ENCODE data around the gene TACC3.
A peak's percentile ranks its signal among the peaks of the same experiment; 100 is the strongest.

The TACC3 gene

DNA sequence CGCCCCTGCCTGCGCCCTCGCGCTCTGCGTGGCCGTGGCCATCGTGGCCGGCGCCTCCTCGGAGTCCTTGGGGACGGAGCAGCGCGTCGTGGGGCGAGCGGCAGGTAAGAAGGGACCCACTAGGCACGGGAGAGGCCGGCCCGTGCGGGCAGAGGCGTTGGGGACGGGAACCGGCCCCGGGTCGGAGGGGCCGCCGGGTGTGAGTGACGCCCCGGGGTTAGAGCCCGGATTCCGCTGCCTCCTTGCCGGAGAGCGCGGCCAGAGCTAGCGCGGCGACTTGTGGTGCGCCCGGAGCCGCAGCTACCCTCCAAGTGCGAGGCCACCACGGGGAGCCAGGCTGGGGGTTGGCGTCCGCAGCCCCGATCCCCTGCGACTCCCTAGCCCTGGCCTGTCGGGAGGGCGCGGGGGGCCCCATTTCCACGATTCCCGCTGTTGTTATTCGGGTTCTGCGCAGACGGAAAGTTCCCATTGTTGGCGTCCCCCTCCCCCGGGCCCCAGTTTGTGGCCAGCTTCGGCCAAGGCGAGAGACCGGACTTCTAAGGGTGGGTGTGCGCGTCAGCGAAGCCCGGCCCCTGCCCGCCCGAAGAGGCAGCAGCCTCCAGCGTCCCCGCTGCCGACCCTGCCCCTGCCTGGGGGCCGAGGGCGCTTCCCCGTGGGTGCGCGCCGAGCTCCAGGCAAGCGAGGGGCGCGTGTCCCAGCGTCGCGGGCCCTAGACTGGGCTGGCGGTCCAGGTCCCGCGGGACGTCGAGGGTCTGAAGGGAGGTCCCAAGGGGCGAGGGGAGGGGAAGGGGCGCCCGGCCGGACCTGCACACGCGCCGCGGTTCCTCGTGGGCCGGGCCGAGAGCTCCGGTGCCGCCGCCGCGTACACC is 72.9 kb downstream of the TACC3 start:
- DNase-seq (ENCODE audit: low spot score), result peak; percentile 34

Data from RKO (cell line).